Mucosa of stomach (tissue), 1 donor: ENCODE results near the gene TMEM253.

ENCODE experiments used
- H3K27me3 ChIP-seq: one replicate; pipeline ENCODE4 v1.7.0; 2013; ENCODE audit warnings: mild to moderate bottlenecking, low read length; ENCODE audit not compliant: control insufficient read depth, insufficient read depth
- H3K36me3 ChIP-seq: one replicate; pipeline ENCODE4 v1.7.0; 2013; ENCODE audit warnings: low read length; ENCODE audit not compliant: control insufficient read depth, insufficient read depth
- H3K4me1 ChIP-seq: one replicate; pipeline ENCODE4 v1.7.0; 2013; ENCODE audit warnings: mild to moderate bottlenecking, low read length; ENCODE audit not compliant: control insufficient read depth, insufficient read depth
- H3K4me3 ChIP-seq: one replicate; pipeline ENCODE4 v1.7.0; 2013; ENCODE audit warnings: low read length
- H3K9ac ChIP-seq: one replicate; pipeline ENCODE4 v1.7.0; 2013; ENCODE audit warnings: mild to moderate bottlenecking, low read length, moderate library complexity
- H3K9me3 ChIP-seq: one replicate; pipeline ENCODE4 v1.7.0; 2013; ENCODE audit warnings: mild to moderate bottlenecking, low read length, moderate library complexity; ENCODE audit not compliant: control insufficient read depth
- donor health status: Pancreatic carcinoma.

The TMEM253 gene

GRCh38 chr14:21100931-21101330 is at the start of gene TMEM253:
TSS of gene TMEM253 (plus strand) at chr14:21101066. CDS start at chr14:21101344, 278 bp downstream.
- Histone ChIP-seq H3K9me3 (no peaks in the 10 kb centered on the region), H3K4me1 (peaks cover 65% of the 10 kb centered on the region), H3K36me3 (no peaks in the 10 kb centered on the region), H3K27me3 (no peaks in the 10 kb centered on the region), H3K4me3 (no peak within 1 kb of the TSS), H3K9ac (no peak within 1 kb of the TSS)

GRCh38 chr14:21053184-21054122 is 47.4 kb upstream of the TMEM253 start:
- Histone ChIP-seq H3K4me3 (no peak overlapping the region), H3K9ac (no peak overlapping the region), H3K4me1 (peaks cover 33% of the 10 kb centered on the region)

GRCh38 chr14:21054123-21054767 is 46.6 kb upstream of the TMEM253 start:
- no peak overlapping the region for H3K4me3 ChIP-seq
- H3K36me3 ChIP-seq = no peaks in the 10 kb centered on the region
- H3K27me3 ChIP-seq = no peaks in the 10 kb centered on the region
- no peak overlapping the region for H3K9ac ChIP-seq
- no peaks in the 10 kb centered on the region for H3K9me3 ChIP-seq
- peaks cover 29% of the 10 kb centered on the region for H3K4me1 ChIP-seq

More at GRCh38 chr14:21053184-21054122, 47.4 kb upstream of the TMEM253 start:
- Histone ChIP-seq H3K27me3 (no peaks in the 10 kb centered on the region), H3K36me3 (no peaks in the 10 kb centered on the region), H3K9me3 (no peaks in the 10 kb centered on the region)

GRCh38 chr14:21054768-21055145 is 46.1 kb upstream of the TMEM253 start:
- H3K4me1 ChIP-seq = peaks cover 29% of the 10 kb centered on the region
- no peak overlapping the region for H3K9ac ChIP-seq

GRCh38 chr14:21055432-21056117 is 45.3 kb upstream of the TMEM253 start:
- Histone ChIP-seq H3K36me3 (no peaks in the 10 kb centered on the region), H3K4me3 (no peak overlapping the region), H3K9me3 (no peaks in the 10 kb centered on the region), H3K4me1 (peaks cover 37% of the 10 kb centered on the region), H3K9ac (no peak overlapping the region), H3K27me3 (no peaks in the 10 kb centered on the region)

More at GRCh38 chr14:21054768-21055145, 46.1 kb upstream of the TMEM253 start:
- Histone ChIP-seq H3K27me3 (no peaks in the 10 kb centered on the region), H3K9me3 (no peaks in the 10 kb centered on the region), H3K4me3 (no peak overlapping the region), H3K36me3 (no peaks in the 10 kb centered on the region)

- peaks cover 38% of the 10 kb centered on the region for H3K4me1 ChIP-seq
These were observed 44.2 kb upstream of the TMEM253 start for GRCh38 chr14:21056520-21057163.

GRCh38 chr14:21057803-21058675 is 42.8 kb upstream of the TMEM253 start, which contains the start of gene RNASE8:
TSS of gene RNASE8 (plus strand) at chr14:21057822. CDS start at chr14:21057893, 71 bp downstream.
- no peak within 1 kb of the TSS for H3K9ac ChIP-seq
- H3K9me3 ChIP-seq = no peaks in the 10 kb centered on the region
- H3K4me1 ChIP-seq = peaks cover 38% of the 10 kb centered on the region
- no peak within 1 kb of the TSS for H3K4me3 ChIP-seq
- no peaks in the 10 kb centered on the region for H3K27me3 ChIP-seq
- no peaks in the 10 kb centered on the region for H3K36me3 ChIP-seq

More at GRCh38 chr14:21056520-21057163, 44.2 kb upstream of the TMEM253 start:
- no peaks in the 10 kb centered on the region for H3K9me3 ChIP-seq
- no peak overlapping the region for H3K9ac ChIP-seq
- no peaks in the 10 kb centered on the region for H3K27me3 ChIP-seq
- H3K4me3 ChIP-seq = no peak overlapping the region
- H3K36me3 ChIP-seq = no peaks in the 10 kb centered on the region

GRCh38 chr14:21058903-21059302 is 42.0 kb upstream of the TMEM253 start:
- Histone ChIP-seq H3K9me3 (no peaks in the 10 kb centered on the region), H3K36me3 (no peaks in the 10 kb centered on the region), H3K9ac (no peak overlapping the region)

GRCh38 chr14:21059842-21060613 is 40.8 kb upstream of the TMEM253 start:
- Histone ChIP-seq H3K9me3 (no peaks in the 10 kb centered on the region), H3K27me3 (no peaks in the 10 kb centered on the region), H3K4me3 (no peak overlapping the region), H3K9ac (no peak overlapping the region), H3K36me3 (no peaks in the 10 kb centered on the region), H3K4me1 (peaks cover 24% of the 10 kb centered on the region)

More at GRCh38 chr14:21058903-21059302, 42.0 kb upstream of the TMEM253 start:
- H3K4me3 ChIP-seq = no peak overlapping the region
- peaks cover 33% of the 10 kb centered on the region for H3K4me1 ChIP-seq
- H3K27me3 ChIP-seq = no peaks in the 10 kb centered on the region

GRCh38 chr14:21060614-21061346 is 40.1 kb upstream of the TMEM253 start:
- H3K9ac ChIP-seq = no peak overlapping the region
- no peaks in the 10 kb centered on the region for H3K36me3 ChIP-seq
- no peaks in the 10 kb centered on the region for H3K27me3 ChIP-seq
- peaks cover 18% of the 10 kb centered on the region for H3K4me1 ChIP-seq
- no peak overlapping the region for H3K4me3 ChIP-seq
- no peaks in the 10 kb centered on the region for H3K9me3 ChIP-seq
